Motor neuron (in vitro differentiated cells): ENCODE data around the gene SGMS1. TPM values are rescaled to one million over a fixed set of nuclear protein-coding genes. Genes with fewer than 3 reads are reported as not detected.

ENCODE experiments used
- ATAC-seq, 8 experiments: fragments of 200-7000 bp; cut with Tn5 transposase; replicated peaks in 6 of 8; 2 replicates each; pipeline ENCODE4 v1.8.0; 2021; ENCODE audit warnings: mild to moderate bottlenecking in 8 of 8, moderate library complexity in 8 of 8
- H3K27ac ChIP-seq, 2 donors: fragments of 250-450 bp; sonication (Bioruptor Pico); 2 replicates each; pipeline ENCODE4 v1.9.0; 2021; ENCODE audit warnings: antibody characterized with exemption in 2 of 2, mild to moderate bottlenecking in 2 of 2, moderate library complexity in 1 of 2
- H3K4me1 ChIP-seq, 2 donors: fragments of 250-450 bp; sonication (Bioruptor Pico); replicated peaks in 1 of 2; 2 replicates each; pipeline ENCODE4 v1.6.1; 2021; ENCODE audit warnings: antibody characterized with exemption in 2 of 2, mild to moderate bottlenecking in 2 of 2, moderate library complexity in 1 of 2
- H3K4me3 ChIP-seq, 5 donors: fragments of 250-450 bp; sonication (Bioruptor Pico); 2 replicates each; pipeline ENCODE4 v1.9.0; 2021; ENCODE audit warnings: antibody characterized with exemption in 5 of 5, mild to moderate bottlenecking in 5 of 5, moderate library complexity in 4 of 5
- WGBS, 10 experiments: fragments of 450-650 bp; shearing (Covaris generic); methylation state at CpG; one replicate each; pipeline ENCODE4 v1.0.0; 2022; 5-methylcytosine and 5-hydroxymethylcytosine counted together
- in situ Hi-C, 9 experiments: fragments of 400-800 bp; cut with MboI; loops; one replicate each; pipeline ENCODE4 v1.15.0; 2021; ENCODE audit warnings: low sequenced_read_pairs in 9 of 9, low pct_unique_long_range_greater_than_20kb in 2 of 9; ENCODE audit not compliant: unreplicated experiment in 9 of 9
- total RNA-seq, 8 experiments: library from RNA; unstranded; fragments of 300-600 nt; gene quantifications; 2 replicates each; pipeline versions ENCODE4 v1.2.3 to v1.2.4, GENCODE V29; 2022

SGMS1 gene
- total RNA-seq, 8 experiments from 2014 or later, result 8.5 to 31.0 (median 19.8) TPM

- peak in 3 of 8 experiments; percentile 77 to 88 (median 81) for ATAC-seq
- Histone ChIP-seq H3K4me1 (no peaks in the 10 kb centered on the region), H3K4me3 (no peak overlapping the region), H3K27ac (no peak overlapping the region)
- in situ Hi-C loops, result no loop called here
- WGBS, 10 experiments, result 58 to 100% (median 94%) methylated on average over 2 to 4 of the region's 4 CpGs
These were observed 313.1 kb downstream of the SGMS1 start for GRCh38 chr10:50310560-50311174.

- Histone ChIP-seq H3K4me3 (no peak overlapping the region), H3K4me1 (no peaks in the 10 kb centered on the region), H3K27ac (no peak overlapping the region)
- in situ Hi-C loops, result no loop called here
- no peak for ATAC-seq
- WGBS, 10 experiments, result 75 to 100% (median 90%) methylated on average over 1 to 4 of the region's 4 CpGs; no CpG with 5 or more reads in 1 of the 10 experiments
These were observed 314.4 kb downstream of the SGMS1 start for GRCh38 chr10:50309342-50309741.

- no peaks in the 10 kb centered on the region for H3K4me1 ChIP-seq
- H3K4me3 ChIP-seq, result no peak overlapping the region
- WGBS, 10 experiments, result 92 to 100% (median 100%) methylated on average over 1 to 7 of the region's 8 CpGs; no CpG with 5 or more reads in 2 of the 10 experiments
- no peak for ATAC-seq
- no peak overlapping the region for H3K27ac ChIP-seq
- in situ Hi-C loops, result no loop called here
These were observed 319.1 kb downstream of the SGMS1 start for GRCh38 chr10:50304660-50305059.

- ATAC-seq, result no peak
- WGBS, 10 experiments, result 50 to 100% (median 83%) methylated on average over 1 of the region's 1 CpG; no CpG with 5 or more reads in 5 of the 10 experiments
- no peak overlapping the region for H3K27ac ChIP-seq
- no peak overlapping the region for H3K4me3 ChIP-seq
- in situ Hi-C loops, result no loop called here
- no peaks in the 10 kb centered on the region for H3K4me1 ChIP-seq
These were observed 323.6 kb downstream of the SGMS1 start for GRCh38 chr10:50299948-50300669.

- ATAC-seq, result no peak
- in situ Hi-C loops, result no loop called here
- H3K27ac ChIP-seq, result no peak overlapping the region
- H3K4me3 ChIP-seq, result no peak overlapping the region
- WGBS, 10 experiments, result 33 to 100% (median 80%) methylated on average over 1 of the region's 1 CpG; no CpG with 5 or more reads in 3 of the 10 experiments
- no peaks in the 10 kb centered on the region for H3K4me1 ChIP-seq
These were observed 328.4 kb downstream of the SGMS1 start for GRCh38 chr10:50295367-50295766.

- Histone ChIP-seq H3K4me1 (no peaks in the 10 kb centered on the region), H3K4me3 (no peak overlapping the region), H3K27ac (no peak overlapping the region)
- WGBS, 10 experiments, result no CpG with 5 or more reads among the region's 1 CpG
- in situ Hi-C loops, result no loop called here
- ATAC-seq, result no peak
These were observed 329.2 kb downstream of the SGMS1 start for GRCh38 chr10:50294582-50294981.

GRCh38 chr10:50293513-50294313 lies 330.0 kb downstream of the SGMS1 start:
- no peak for ATAC-seq
- Histone ChIP-seq H3K4me1 (no peaks in the 10 kb centered on the region), H3K27ac (no peak overlapping the region), H3K4me3 (no peak overlapping the region)
- 60 to 100% (median 86%) methylated on average over 1 to 5 of the region's 5 CpGs; no CpG with 5 or more reads in 1 of the 10 experiments for WGBS, 10 experiments
- in situ Hi-C loops, result no loop called here

GRCh38 chr10:50291261-50291850 lies 332.4 kb downstream of the SGMS1 start:
- H3K4me3 ChIP-seq, result no peak overlapping the region
- 0 to 44% (median 12%) methylated on average over 1 of the region's 1 CpG; no CpG with 5 or more reads in 2 of the 10 experiments for WGBS, 10 experiments
- ATAC-seq, result peak in 1 of 8 experiments; percentile 27
- no peaks in the 10 kb centered on the region for H3K4me1 ChIP-seq
- in situ Hi-C loops, result no loop called here
- H3K27ac ChIP-seq, result no peak overlapping the region

GRCh38 chr10:50289196-50289595 lies 334.6 kb downstream of the SGMS1 start:
- WGBS, 10 experiments, result 20 to 93% (median 72%) methylated on average over 1 to 6 of the region's 6 CpGs
- no peak for ATAC-seq
- H3K27ac ChIP-seq, result no peak overlapping the region
- no peaks in the 10 kb centered on the region for H3K4me1 ChIP-seq
- in situ Hi-C loops, result no loop called here
- H3K4me3 ChIP-seq, result no peak overlapping the region

GRCh38 chr10:50286996-50287803 lies 336.6 kb downstream of the SGMS1 start:
- Histone ChIP-seq H3K4me3 (no peak overlapping the region), H3K27ac (no peak overlapping the region), H3K4me1 (no peaks in the 10 kb centered on the region)
- ATAC-seq, result no peak
- WGBS, 10 experiments, result 50 to 100% (median 64%) methylated on average over 1 to 9 of the region's 9 CpGs; no CpG with 5 or more reads in 2 of the 10 experiments
- in situ Hi-C loops, result no loop called here

GRCh38 chr10:50286517-50286916 lies 337.2 kb downstream of the SGMS1 start:
- Histone ChIP-seq H3K27ac (no peak overlapping the region), H3K4me1 (no peaks in the 10 kb centered on the region), H3K4me3 (no peak overlapping the region)
- in situ Hi-C loops, result no loop called here
- ATAC-seq, result no peak
- 0 to 60% (median 7%) methylated on average over 1 to 2 of the region's 2 CpGs; no CpG with 5 or more reads in 2 of the 10 experiments for WGBS, 10 experiments

GRCh38 chr10:50281967-50282522 lies 341.7 kb downstream of the SGMS1 start:
- WGBS, 10 experiments, result 0 to 94% (median 85%) methylated on average over 1 to 4 of the region's 4 CpGs; no CpG with 5 or more reads in 5 of the 10 experiments
- in situ Hi-C loops, result no loop called here

More at GRCh38 chr10:50281967-50282522, 341.7 kb downstream of the SGMS1 start:
- H3K27ac ChIP-seq, result no peak overlapping the region
- no peak for ATAC-seq
- no peaks in the 10 kb centered on the region for H3K4me1 ChIP-seq
- no peak overlapping the region for H3K4me3 ChIP-seq
